Right cardiac atrium (tissue), 5 donors: ENCODE data around the gene TBC1D22A. TPM values are rescaled to one million over a fixed set of nuclear protein-coding genes. Genes with fewer than 3 reads are reported as not detected.
A peak's percentile ranks its signal among the peaks of the same experiment; 100 is the strongest.

Experiments
- ATAC-seq, 2 donors: fragments of 200-7000 bp; cut with Tn5 transposase; one replicate each; pipeline versions ENCODE4 v1.8.0 to v1.9.1; 2020; ENCODE audit warnings: moderate library complexity in 2 of 2, mild to moderate bottlenecking in 1 of 2
- DNase-seq, 3 donors: peaks; one replicate each; pipeline ENCODE4 v3.0.0-alpha.2; 2020
- H3K27ac ChIP-seq: one replicate; pipeline ENCODE4 v1.5.1; 2013; ENCODE audit warnings: mild to moderate bottlenecking, low read length, control low read depth, moderate library complexity
- H3K27me3 ChIP-seq: one replicate; pipeline ENCODE4 v1.6.1; 2013; ENCODE audit not compliant: control insufficient read depth, insufficient read depth
- H3K4me1 ChIP-seq: one replicate; pipeline ENCODE4 v1.6.1; 2013; ENCODE audit warnings: low read length; ENCODE audit not compliant: control insufficient read depth, insufficient read depth
- H3K4me3 ChIP-seq: one replicate; pipeline ENCODE4 v1.5.1; 2013; ENCODE audit warnings: low read length, control low read depth
- H3K9me3 ChIP-seq: one replicate; pipeline ENCODE4 v1.6.1; 2013; ENCODE audit warnings: low read length; ENCODE audit not compliant: control insufficient read depth
- WGBS: extraction: QIAGEN DNeasy Blood & Tissue Kit; methylation state at CpG from one replicate; pipeline ENCODE4 v1.1.7; 2013; 5-methylcytosine and 5-hydroxymethylcytosine counted together
- intact Hi-C, 4 donors: fragments of 100-400 bp; cut with DNase I; formaldehyde crosslinking; loops; one replicate each; pipeline versions ENCODE4 v1.11.0 to v1.14.0; 2022 to 2023
- polyA plus RNA-seq: library from polyadenylated mRNA; stranded (reverse); fragments of 200-250 nt; gene quantifications from one replicate; pipeline ENCODE4 v1.2.3, GENCODE V29; 2013
- total RNA-seq, 4 donors: library from RNA; stranded (reverse); fragmentation: NEBNext Ultra II Directional; extraction: Animal tissue kit (Norgen Biotek cat#: 25700); gene quantifications; one replicate each; pipeline ENCODE4 v1.2.1, GENCODE V29; 2021
- donor health status: healthy with polysubstance abuse.
- donor health status: DM: no; HTN: yes; CAD: no.
- donor health status: DM: no; HTN: no; CAD: no.
- donor health status: DM: no; HTN: yes; CAD: no; lungs with severe emphysema.
- donor health status: DM: yes; HTN: yes; CAD: no.

The TBC1D22A gene
- total and polyA plus RNA-seq, 5 donors: 12.0 to 17.3 (median 15.7) TPM

GRCh38 chr22:47020166-47020565 lies 257.7 kb downstream of the TBC1D22A start:
- WGBS: 96% methylated on average over 7 of the region's 7 CpGs
- H3K4me1 ChIP-seq: no peaks in the 10 kb centered on the region
- H3K9me3 ChIP-seq: no peaks in the 10 kb centered on the region
- H3K4me3 ChIP-seq: no peak overlapping the region
- no peak for DNase-seq
- intact Hi-C loops: no loop called here
- no peak overlapping the region for H3K27ac ChIP-seq
- no peak for ATAC-seq
- no peaks in the 10 kb centered on the region for H3K27me3 ChIP-seq

GRCh38 chr22:47021371-47022074 lies 259.1 kb downstream of the TBC1D22A start:
- H3K27ac ChIP-seq: no peak overlapping the region

GRCh38 chr22:47022075-47022473 lies 259.6 kb downstream of the TBC1D22A start:
- WGBS: 80% methylated on average over 3 of the region's 3 CpGs
- H3K4me1 ChIP-seq: no peaks in the 10 kb centered on the region
- H3K4me3 ChIP-seq: no peak overlapping the region
- DNase-seq (no peak), ATAC-seq (no peak)
- no peaks in the 10 kb centered on the region for H3K27me3 ChIP-seq
- H3K27ac ChIP-seq: no peak overlapping the region
- no peaks in the 10 kb centered on the region for H3K9me3 ChIP-seq
- intact Hi-C loops: no loop called here

More at GRCh38 chr22:47021371-47022074, 259.1 kb downstream of the TBC1D22A start:
- 85% methylated on average over 7 of the region's 7 CpGs for WGBS
- no peaks in the 10 kb centered on the region for H3K27me3 ChIP-seq
- intact Hi-C loops: no loop called here
- no peak for DNase-seq
- no peaks in the 10 kb centered on the region for H3K4me1 ChIP-seq
- H3K9me3 ChIP-seq: no peaks in the 10 kb centered on the region
- ATAC-seq: no peak
- no peak overlapping the region for H3K4me3 ChIP-seq

DNA sequence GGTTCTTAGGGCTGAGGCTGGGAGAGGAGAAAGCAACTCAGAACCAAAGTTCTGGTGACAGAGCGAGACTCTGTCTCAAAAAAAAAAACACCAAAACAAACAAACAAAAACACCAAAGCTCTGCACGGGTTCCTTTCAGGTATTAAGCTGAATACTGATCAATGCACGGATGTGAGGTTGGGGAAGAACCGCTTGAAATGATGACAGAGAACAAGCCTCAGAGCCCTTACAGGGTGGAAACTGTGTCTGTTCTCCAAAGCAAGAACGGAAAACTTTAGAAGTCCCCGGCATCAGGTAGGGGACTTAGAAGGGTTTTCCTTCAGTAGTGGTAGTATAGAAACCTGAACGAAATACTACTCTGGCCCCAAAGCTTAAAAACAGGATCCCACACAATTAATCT lies 260.0 kb downstream of the TBC1D22A start:
- Histone ChIP-seq H3K4me3 (no peak overlapping the region), H3K9me3 (no peaks in the 10 kb centered on the region), H3K27ac (no peak overlapping the region), H3K4me1 (no peaks in the 10 kb centered on the region), H3K27me3 (no peaks in the 10 kb centered on the region)
- no peak for ATAC-seq
- DNase-seq: no peak
- WGBS: 91% methylated on average over 7 of the region's 7 CpGs
- intact Hi-C loops: no loop called here

DNA sequence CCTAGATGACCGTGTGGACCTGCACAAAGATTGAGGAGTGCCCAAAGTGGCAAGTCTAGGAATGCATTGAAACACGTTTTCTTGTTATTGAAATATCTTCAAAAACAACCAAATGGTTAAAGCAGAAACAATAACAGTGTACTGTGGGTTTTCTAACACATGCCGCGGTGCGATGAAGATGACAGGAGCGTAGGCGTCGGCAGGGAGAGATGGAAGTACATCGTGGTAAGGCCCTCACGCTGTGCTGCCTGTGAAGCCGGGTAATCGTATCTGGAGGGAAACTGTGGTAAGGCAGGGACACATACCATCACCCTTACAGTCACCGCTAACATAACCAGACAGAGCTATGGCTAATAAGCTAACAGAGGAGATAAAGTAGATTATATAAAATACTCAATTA lies 261.4 kb downstream of the TBC1D22A start:
- 98% methylated on average over 13 of the region's 13 CpGs for WGBS
- Histone ChIP-seq H3K4me1 (no peaks in the 10 kb centered on the region), H3K9me3 (no peaks in the 10 kb centered on the region), H3K4me3 (no peak overlapping the region), H3K27ac (no peak overlapping the region), H3K27me3 (no peaks in the 10 kb centered on the region)
- DNase-seq (no peak), ATAC-seq (no peak)
- intact Hi-C loops: no loop called here

- DNase-seq: peak in 1 of 3 donors; percentile 29
- intact Hi-C loops: no loop called here
- ATAC-seq: no peak
- Histone ChIP-seq H3K4me3 (no peak overlapping the region), H3K9me3 (no peaks in the 10 kb centered on the region), H3K4me1 (no peaks in the 10 kb centered on the region), H3K27me3 (no peaks in the 10 kb centered on the region), H3K27ac (no peak overlapping the region)
- 82% methylated on average over 9 of the region's 9 CpGs for WGBS
Measured at GRCh38 chr22:47027766-47028165, 265.3 kb downstream of the TBC1D22A start.

- Histone ChIP-seq H3K27me3 (no peaks in the 10 kb centered on the region), H3K4me1 (no peaks in the 10 kb centered on the region), H3K27ac (no peak overlapping the region), H3K9me3 (no peaks in the 10 kb centered on the region), H3K4me3 (no peak overlapping the region)
- 88% methylated on average over 26 of the region's 26 CpGs for WGBS
- ATAC-seq: no peak
- peak in 1 of 3 donors; percentile 25 for DNase-seq
- intact Hi-C loops: no loop called here
Measured at GRCh38 chr22:47029244-47030074, 267.0 kb downstream of the TBC1D22A start.

GRCh38 chr22:47030143-47030661 lies 267.8 kb downstream of the TBC1D22A start:
- ATAC-seq (no peak), DNase-seq (no peak)
- Histone ChIP-seq H3K27ac (no peak overlapping the region), H3K9me3 (no peaks in the 10 kb centered on the region), H3K27me3 (no peaks in the 10 kb centered on the region), H3K4me3 (no peak overlapping the region), H3K4me1 (no peaks in the 10 kb centered on the region)
- WGBS: 69% methylated on average over 7 of the region's 7 CpGs
- intact Hi-C loops: no loop called here

DNA sequence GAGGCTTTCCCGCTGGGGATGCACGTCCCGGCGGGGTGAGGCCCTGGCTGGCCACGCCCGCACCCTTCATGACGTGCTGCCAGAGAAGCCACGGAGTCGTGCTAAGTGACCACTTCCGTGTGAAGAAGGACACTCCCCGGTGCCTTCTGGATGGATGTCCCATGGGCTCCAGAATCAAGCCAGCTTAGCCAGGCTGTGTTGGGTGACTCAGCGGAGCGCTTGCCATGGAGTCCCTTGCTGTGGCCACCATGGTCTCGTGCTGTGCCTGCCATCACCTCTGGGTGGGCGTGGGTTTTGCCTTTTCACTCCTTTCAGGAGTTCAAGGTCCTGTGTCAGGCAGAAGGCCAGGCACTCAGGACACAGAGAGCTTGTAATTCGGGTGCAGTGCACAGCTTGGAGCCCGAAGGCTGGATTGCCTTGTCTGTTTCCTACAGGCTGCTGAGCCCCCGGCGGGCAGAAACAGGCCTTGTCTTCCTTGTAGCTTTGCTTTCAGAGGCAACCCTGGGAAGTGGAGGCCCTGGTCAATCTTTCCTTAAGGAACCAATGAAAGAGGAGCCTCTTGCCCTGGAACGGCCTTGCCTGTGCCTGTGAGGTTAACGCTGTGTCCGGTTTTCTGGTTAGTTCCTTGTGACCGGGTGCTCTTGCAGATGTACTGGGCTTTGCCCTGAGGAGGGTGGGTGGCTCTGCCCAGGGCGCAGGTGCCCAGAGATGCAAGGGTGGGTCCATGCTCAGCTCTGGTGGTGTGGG lies 268.6 kb downstream of the TBC1D22A start:
- WGBS: 85% methylated on average over 24 of the region's 24 CpGs
- ATAC-seq: peak in 1 of 2 donors; percentile 9

DNA sequence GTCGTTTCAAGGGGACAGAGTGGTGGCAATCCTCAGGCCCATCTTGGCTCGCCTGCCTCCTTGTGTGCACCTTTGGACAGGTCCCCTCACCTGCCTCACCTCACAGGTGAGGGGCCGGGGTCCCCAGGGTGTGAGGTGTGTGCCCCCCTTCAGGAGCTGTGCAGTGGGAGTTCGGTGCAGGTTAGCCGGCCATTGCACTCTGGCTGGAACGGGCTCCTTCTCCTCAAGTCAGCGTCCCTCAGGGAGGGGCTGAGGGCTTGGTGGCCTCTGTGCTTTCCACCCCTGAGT lies 269.1 kb downstream of the TBC1D22A start:
- no peak overlapping the region for H3K27ac ChIP-seq
- H3K9me3 ChIP-seq: no peaks in the 10 kb centered on the region
- DNase-seq (peak in 1 of 3 donors; percentile 30), ATAC-seq (no peak)
- 96% methylated on average over 7 of the region's 7 CpGs for WGBS
- H3K4me1 ChIP-seq: no peaks in the 10 kb centered on the region
- no peaks in the 10 kb centered on the region for H3K27me3 ChIP-seq
- no peak overlapping the region for H3K4me3 ChIP-seq
- intact Hi-C loops: no loop called here

More for the DNA sequence above, 268.6 kb downstream of the TBC1D22A start:
- no peaks in the 10 kb centered on the region for H3K9me3 ChIP-seq
- H3K4me1 ChIP-seq: no peaks in the 10 kb centered on the region
- intact Hi-C loops: no loop called here
- no peak overlapping the region for H3K4me3 ChIP-seq
- no peaks in the 10 kb centered on the region for H3K27me3 ChIP-seq
- peak in 1 of 3 donors; percentile 28 for DNase-seq
- H3K27ac ChIP-seq: no peak overlapping the region
